Fibroblast of the aortic adventitia (primary cell): ENCODE data around the gene MMAB. TPM values are rescaled to one million over a fixed set of nuclear protein-coding genes. Genes with fewer than 3 reads are reported as not detected.

Experiments used
- DNase-seq: peaks from one replicate; pipeline ENCODE4 v3.0.0-alpha.2; 2010; ENCODE audit warnings: low read depth
- H3K4me3 ChIP-seq: 2 replicates; pipeline ENCODE4 v1.5.1; 2011; ENCODE audit warnings: low read depth, mild to moderate bottlenecking, control low read depth, low read length, moderate library complexity
- CTCF ChIP-seq: IDR thresholded peaks from 2 replicates; pipeline ENCODE4 v1.5.1; 2011; ENCODE audit warnings: mild to moderate bottlenecking, low read length, control low read depth, inconsistent platforms; ENCODE audit not compliant: insufficient read depth
- total RNA-seq: library from RNA; depleted of rRNA; stranded (reverse); fragments of >200 nt; gene quantifications from 2 replicates; pipeline ENCODE4 v1.2.3, GENCODE V29; 2012; ENCODE audit warnings: low replicate concordance

MMAB gene
- total RNA-seq, 1 donor = 22.0 TPM

- TF ChIP-seq CTCF = no peak
- H3K4me3 ChIP-seq = no peak overlapping the region
- DNase-seq = no peak
Observed at GRCh38 chr12:109609342-109609741, 36.0 kb upstream of the MMAB start.

- TF ChIP-seq CTCF = no peak
- no peak for DNase-seq
- H3K4me3 ChIP-seq = no peak overlapping the region
Observed at GRCh38 chr12:109608793-109609192, 35.5 kb upstream of the MMAB start.

GRCh38 chr12:109608270-109608669 is 35.0 kb upstream of the MMAB start:
- no peak for DNase-seq
- no peak overlapping the region for H3K4me3 ChIP-seq
- TF ChIP-seq CTCF = no peak

- TF ChIP-seq CTCF = no peak
- no peak overlapping the region for H3K4me3 ChIP-seq
- DNase-seq = no peak
Observed at GRCh38 chr12:109607618-109608017, 34.3 kb upstream of the MMAB start.

GRCh38 chr12:109606320-109607028 is 33.2 kb upstream of the MMAB start:
- no peak overlapping the region for H3K4me3 ChIP-seq
- no peak for DNase-seq
- no peak for TF ChIP-seq CTCF

GRCh38 chr12:109605599-109606228 is 32.4 kb upstream of the MMAB start:
- no peak for DNase-seq
- no peak overlapping the region for H3K4me3 ChIP-seq
- no peak for TF ChIP-seq CTCF
